Calu3 (cell line): ENCODE measurements around the gene NTRK2. TPM values are rescaled to one million over a fixed set of nuclear protein-coding genes. Genes with fewer than 3 reads are reported as not detected.

Experiments used
- BruUV-seq: library from RNA; stranded (reverse); fragments of 400-500 nt; replicated peaks from 2 replicates; lab custom pipeline; 2021; lab: Mats Ljungman, UMichigan
- CTCF ChIA-PET: fragments of 300-600 bp; sonication (Branson Sonifier 250); formaldehyde crosslinking; loops from one replicate; lab custom pipeline; 2022; ENCODE audit warnings: antibody characterized with exemption; lab: Charles Lee
- DNase-seq: peaks from one replicate; pipeline ENCODE4 v3.0.0; 2022
- H3K27ac Mint-ChIP-seq: one replicate; pipeline ENCODE4 v1.8.0; 2022; ENCODE audit warnings: mixed read lengths; ENCODE audit not compliant: unreplicated experiment
- H3K27me3 Mint-ChIP-seq: one replicate; pipeline ENCODE4 v1.8.0; 2022; ENCODE audit warnings: mixed read lengths; ENCODE audit not compliant: unreplicated experiment
- H3K36me3 Mint-ChIP-seq: one replicate; pipeline ENCODE4 v1.8.0; 2022; ENCODE audit warnings: mild to moderate bottlenecking, moderate library complexity, mixed read lengths; ENCODE audit not compliant: insufficient read depth, unreplicated experiment
- H3K4me1 Mint-ChIP-seq: one replicate; pipeline ENCODE4 v1.8.0; 2022; ENCODE audit warnings: mild to moderate bottlenecking, low read depth, mixed read lengths; ENCODE audit not compliant: unreplicated experiment
- H3K4me3 Mint-ChIP-seq: one replicate; pipeline ENCODE4 v1.8.0; 2022; ENCODE audit warnings: mild to moderate bottlenecking, low read depth, moderate library complexity, mixed read lengths; ENCODE audit not compliant: unreplicated experiment
- H3K9me3 Mint-ChIP-seq: one replicate; pipeline ENCODE4 v1.8.0; 2022; ENCODE audit warnings: low read depth, mixed read lengths; ENCODE audit not compliant: unreplicated experiment
- CTCF ChIP-seq: fragments of 200-600 bp; IDR thresholded peaks from one replicate; pipeline ENCODE4 v1.8.0; 2022; ENCODE audit warnings: antibody characterized with exemption; ENCODE audit not compliant: unreplicated experiment
- intact Hi-C: fragments of 100-400 bp; cut with micrococcal nuclease; formaldehyde crosslinking; loops from one replicate; pipeline ENCODE4 v1.10.0; 2022; ENCODE audit not compliant: unreplicated experiment
- total RNA-seq: library from RNA; stranded (reverse); gene quantifications from 2 replicates; pipeline ENCODE4 v1.2.3, GENCODE V29; 2022

Gene NTRK2
- total RNA-seq, 1 experiment from 2014 or later = 2.1 TPM

DNA sequence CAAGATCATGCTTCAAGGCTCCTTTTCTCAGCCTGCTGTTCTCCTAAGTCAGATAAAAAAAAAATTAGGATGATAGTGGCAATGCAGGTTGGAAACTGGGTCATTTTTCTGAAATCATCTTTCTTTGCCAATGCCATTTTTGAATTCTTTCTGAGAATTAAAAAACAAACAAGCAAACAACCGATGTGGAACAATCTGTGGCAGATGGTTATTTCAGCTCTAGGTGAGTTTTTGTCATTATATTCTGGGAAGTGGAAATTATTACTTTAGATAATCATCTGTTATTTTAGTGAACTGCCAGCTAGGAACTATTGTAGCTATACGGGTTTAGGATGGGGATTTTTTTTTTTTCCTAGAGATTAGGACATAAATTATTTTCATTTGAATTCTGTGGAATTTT, 129.7 kb downstream of the NTRK2 start:
- no peaks in the 10 kb centered on the region for H3K9me3 Mint-ChIP-seq
- DNase-seq = no peak
- CTCF ChIA-PET = no interaction called here
- H3K4me1 Mint-ChIP-seq = no peaks in the 10 kb centered on the region
- intact Hi-C loops = no loop called here
- no peak overlapping the region for H3K27ac Mint-ChIP-seq
- H3K4me3 Mint-ChIP-seq = no peak overlapping the region
- TF ChIP-seq CTCF = no peak
- no peaks in the 10 kb centered on the region for H3K36me3 Mint-ChIP-seq
- no peaks in the 10 kb centered on the region for H3K27me3 Mint-ChIP-seq
- no TSS peak for BruUV-seq

GRCh38 chr9:84804951-84805694, 135.6 kb downstream of the NTRK2 start:
- Mint-ChIP-seq H3K4me1 (no peaks in the 10 kb centered on the region), H3K4me3 (no peak overlapping the region), H3K9me3 (no peaks in the 10 kb centered on the region), H3K27ac (no peak overlapping the region), H3K27me3 (no peaks in the 10 kb centered on the region), H3K36me3 (no peaks in the 10 kb centered on the region)
- CTCF ChIA-PET = no interaction called here
- intact Hi-C loops = no loop called here
- no peak for TF ChIP-seq CTCF
- DNase-seq = no peak
- BruUV-seq = no TSS peak

DNA sequence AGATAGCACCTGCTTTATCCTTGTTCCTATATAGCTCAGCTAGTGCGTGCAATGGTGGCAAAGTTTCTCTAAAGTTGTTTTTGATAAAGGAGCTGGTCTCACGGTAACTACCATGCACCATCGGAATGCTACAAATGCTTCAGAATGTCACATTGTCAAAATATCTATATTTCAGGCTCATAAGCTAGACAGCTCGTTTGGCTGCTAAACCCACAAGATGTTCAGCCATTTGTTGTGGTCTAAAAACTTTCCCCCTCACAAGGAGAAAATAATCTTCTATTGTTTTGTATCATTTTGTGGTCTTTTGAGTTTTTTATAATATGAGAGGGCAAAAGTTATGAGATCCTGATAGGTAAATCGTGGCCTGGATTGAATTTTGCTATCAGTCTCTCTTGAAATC, 137.9 kb downstream of the NTRK2 start:
- TF ChIP-seq CTCF = no peak
- no peaks in the 10 kb centered on the region for H3K36me3 Mint-ChIP-seq
- H3K27ac Mint-ChIP-seq = no peak overlapping the region
- intact Hi-C loops = no loop called here
- no TSS peak for BruUV-seq
- H3K27me3 Mint-ChIP-seq = no peaks in the 10 kb centered on the region
- CTCF ChIA-PET = interaction anchor here (0.7 kb wide), 1 partner anchor 962 kb away, joined by 3 read pairs; no protein-coding TSS in a partner anchor
- DNase-seq = no peak
- no peaks in the 10 kb centered on the region for H3K9me3 Mint-ChIP-seq
- H3K4me1 Mint-ChIP-seq = no peaks in the 10 kb centered on the region
- no peak overlapping the region for H3K4me3 Mint-ChIP-seq

DNA sequence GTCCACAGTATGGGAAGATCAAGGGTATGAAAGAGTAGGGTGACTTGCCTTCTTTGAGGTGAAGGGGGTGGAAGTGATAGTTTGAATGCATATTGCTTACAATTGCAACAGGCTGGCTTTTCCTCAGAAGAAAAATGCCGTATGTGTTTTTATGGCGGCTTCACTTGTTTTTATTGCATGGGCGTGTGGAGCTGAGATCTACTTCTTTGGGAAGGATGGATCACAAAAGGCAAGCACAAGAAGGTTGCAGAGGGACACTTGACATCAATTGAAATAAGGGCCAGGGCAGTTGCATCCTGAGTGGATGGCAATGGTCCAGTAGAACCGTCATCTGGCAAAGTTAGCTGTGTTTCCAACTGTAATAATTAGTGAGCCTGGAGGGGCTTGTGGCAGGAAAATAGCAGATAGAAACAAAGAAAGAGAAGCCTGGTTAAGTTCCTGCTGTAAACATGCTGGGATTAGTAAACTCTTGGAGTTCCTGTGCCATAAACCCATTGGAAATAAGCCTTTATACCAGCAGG, 138.4 kb downstream of the NTRK2 start:
- CTCF ChIA-PET = interaction anchor here (0.7 kb wide), 2 partner anchors 38 to 962 kb away, joined by 3 read pairs; no protein-coding TSS in a partner anchor
- Mint-ChIP-seq H3K4me1 (no peaks in the 10 kb centered on the region), H3K4me3 (no peak overlapping the region), H3K36me3 (no peaks in the 10 kb centered on the region), H3K9me3 (no peaks in the 10 kb centered on the region), H3K27ac (no peak overlapping the region), H3K27me3 (no peaks in the 10 kb centered on the region)
- intact Hi-C loops = no loop called here
- no peak for DNase-seq
- BruUV-seq = no TSS peak
- no peak for TF ChIP-seq CTCF
